Cerebellar cortex (tissue), 1 donor: ENCODE measurements around the gene PNPLA2.
A peak's percentile ranks its signal among the peaks of the same experiment; 100 is the strongest.

ENCODE experiments used
- DNase-seq: peaks from one replicate; pipeline ENCODE4 v3.0.0-alpha.2; 2015; ENCODE audit warnings: low spot score

PNPLA2 gene

DNA sequence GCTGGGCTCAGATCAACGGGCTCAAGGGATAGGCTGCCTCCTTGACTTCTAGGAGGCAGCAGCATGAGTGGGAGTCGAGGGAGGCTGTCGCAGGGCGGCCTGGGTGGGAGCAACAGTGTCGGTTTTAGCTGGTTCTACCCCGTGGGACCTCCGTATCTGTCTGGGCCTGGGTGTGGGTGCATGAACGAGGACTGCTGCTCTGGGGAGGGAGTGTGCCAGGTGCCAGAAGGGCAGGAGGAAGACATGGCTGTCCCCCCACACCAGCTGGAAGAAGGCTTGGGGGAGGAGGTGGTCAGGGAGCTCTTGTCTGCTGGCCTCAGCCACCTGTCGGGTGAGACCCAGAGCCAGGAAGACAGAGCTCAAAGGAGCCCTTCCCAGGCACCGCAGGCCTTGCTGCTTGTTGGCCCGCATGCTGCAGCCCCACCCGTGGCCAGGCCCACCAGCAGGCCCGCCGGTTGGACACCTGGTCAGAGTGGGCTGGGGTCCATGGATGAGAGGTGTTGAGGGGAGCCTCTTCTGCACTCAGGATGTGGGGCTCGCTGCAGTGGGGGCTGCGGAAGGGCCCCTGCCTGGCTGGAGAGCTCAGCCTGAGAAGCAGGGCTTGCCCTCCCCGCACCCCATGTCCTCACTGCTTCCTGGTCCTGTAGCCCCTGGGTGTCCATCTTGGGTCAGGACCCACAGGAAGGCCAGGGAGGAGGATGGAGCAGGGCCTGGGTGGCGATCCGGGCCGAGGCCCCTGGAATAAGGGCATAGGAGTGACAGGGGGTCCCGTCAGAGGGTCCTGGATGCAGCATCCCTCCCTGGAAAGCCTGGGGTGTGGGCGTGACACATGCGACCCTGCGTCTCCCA, 32.3 kb upstream of the PNPLA2 start:
- peak; percentile 65 for DNase-seq

DNA sequence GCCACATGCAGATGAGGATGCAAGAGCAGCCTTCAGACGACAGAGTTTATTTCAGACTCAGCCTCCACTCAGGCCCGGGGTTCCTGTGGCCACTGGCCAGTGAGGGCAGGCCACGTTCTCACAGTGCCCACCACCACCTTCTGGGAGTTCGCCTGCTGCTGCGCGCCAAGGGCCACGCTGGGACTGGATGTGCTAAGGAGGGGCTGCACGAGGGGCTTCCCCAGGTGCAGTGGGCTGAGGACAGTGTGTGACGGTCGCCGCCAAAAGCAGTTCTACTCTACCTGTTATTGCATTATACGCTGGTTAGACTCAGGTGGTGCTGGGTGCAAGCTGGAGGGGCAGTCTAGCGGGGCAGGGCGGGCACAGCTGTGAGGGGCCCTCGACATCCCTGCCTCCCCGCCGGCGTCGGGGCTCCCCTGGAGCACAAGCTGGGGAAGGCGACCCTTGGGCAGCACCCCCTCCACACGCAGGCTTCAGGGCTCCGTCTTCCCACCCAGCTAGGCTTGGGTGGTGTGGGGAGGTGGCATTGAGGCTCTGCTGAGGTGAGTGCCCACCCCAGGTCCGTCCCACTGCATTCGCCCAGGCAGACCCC, 31.5 kb upstream of the PNPLA2 start:
- no peak for DNase-seq

DNA sequence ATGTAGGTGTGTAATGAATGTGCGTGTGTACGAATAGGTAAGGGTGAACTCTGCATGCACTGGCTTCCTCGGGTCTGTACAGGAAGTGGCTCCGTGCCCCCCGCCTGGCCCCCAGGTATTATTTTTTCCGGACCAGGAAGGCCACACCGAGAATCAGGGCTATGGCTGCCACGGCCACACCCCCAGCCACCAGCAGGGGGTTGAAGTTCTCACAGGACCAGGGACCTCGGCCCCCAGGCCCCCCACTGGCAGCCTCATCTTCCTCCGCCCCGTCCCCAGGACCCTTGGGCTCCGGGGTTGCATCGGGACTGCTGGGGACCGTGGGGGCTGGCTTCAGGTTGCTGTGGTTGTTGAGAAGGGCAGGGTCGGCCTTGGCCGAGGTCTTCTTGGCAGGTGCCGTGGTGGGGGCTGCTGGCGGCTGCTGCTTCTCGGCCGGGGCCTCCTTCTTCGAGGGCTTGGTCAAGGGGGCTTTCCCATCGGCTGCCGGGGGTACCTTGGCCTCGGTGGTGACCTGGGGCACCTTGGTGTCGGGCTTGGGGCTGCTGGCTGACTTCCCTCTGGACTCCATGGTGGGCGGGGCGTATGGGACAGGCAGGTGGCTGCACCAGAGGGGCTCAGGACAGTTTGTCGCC, 30.6 kb upstream of the PNPLA2 start:
- DNase-seq: no peak

DNA sequence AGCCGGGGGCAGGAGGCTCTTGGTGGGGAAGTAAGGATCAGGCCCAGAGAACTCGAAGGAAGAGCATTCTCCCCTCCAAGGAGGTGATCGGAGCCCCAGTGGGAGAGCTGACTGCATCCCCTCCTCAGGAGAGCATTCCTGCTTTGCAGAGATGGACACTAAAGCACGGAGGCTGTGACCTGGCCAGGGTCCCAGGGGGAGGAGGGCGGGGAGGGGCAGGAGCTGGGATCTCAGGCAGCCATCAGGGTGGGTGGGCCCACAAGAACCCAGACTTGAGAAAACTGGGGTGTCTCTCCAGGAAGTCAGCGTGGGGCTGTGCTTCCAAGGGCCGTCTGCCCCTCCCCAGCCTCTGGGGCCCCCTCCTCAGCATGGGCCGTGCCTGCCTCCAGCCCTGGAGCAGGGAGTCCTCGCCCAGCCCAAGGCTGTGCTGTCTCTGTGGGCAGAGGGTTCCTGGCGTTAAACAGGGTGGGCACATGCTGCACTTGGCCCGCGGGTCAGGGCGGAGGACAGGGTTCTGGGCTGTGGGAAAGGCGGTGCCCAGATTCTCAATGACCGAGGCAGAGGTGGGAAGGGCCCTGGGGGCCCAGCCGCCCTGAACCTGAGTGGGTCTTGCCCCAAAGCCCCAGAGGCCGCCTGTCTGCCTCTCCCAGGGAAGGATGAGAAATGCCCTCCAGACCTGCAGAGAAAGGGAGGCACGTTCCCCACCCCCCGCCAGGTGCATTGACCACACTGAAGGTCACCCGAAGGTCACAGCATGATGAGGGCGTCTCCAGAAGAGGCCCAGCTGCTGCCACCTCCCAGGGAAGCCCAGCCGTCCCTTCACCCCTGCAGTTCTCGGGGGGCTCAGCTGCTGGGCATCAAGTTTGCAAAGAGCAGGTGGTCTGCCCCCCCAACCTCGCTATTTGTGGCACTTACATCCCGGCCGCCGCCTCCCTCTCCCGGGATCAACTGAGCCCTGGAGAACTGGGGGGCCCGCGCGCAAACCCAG, 29.5 kb upstream of the PNPLA2 start:
- no peak for DNase-seq

DNA sequence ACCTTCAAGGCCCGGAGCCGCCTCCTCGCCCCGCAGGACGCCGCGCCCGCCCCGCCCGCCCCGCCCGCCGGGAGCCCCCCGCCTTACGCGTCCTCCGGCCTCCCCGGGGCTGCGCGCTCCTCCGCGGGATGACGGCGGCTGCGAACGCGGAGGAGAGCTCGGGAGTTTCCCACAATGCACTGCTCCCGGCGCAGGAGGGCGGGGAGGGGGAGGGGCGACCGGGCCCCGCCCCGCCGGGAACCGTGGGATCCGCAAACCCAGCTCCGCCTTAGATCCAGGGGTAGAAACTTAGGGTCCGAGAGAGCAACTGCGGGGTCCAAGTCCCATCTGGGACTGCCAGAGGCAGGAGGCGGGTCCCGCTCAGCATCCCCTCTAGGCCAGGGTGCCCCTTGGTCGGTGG, 28.8 kb upstream of the PNPLA2 start, which contains the start of gene CEND1:
Gene CEND1, minus strand, starts transcription at position 148 of the 400 bp plus-strand sequence. CDS start 1,514 bp downstream, outside the sequence.
- DNase-seq: peak; percentile 71

DNA sequence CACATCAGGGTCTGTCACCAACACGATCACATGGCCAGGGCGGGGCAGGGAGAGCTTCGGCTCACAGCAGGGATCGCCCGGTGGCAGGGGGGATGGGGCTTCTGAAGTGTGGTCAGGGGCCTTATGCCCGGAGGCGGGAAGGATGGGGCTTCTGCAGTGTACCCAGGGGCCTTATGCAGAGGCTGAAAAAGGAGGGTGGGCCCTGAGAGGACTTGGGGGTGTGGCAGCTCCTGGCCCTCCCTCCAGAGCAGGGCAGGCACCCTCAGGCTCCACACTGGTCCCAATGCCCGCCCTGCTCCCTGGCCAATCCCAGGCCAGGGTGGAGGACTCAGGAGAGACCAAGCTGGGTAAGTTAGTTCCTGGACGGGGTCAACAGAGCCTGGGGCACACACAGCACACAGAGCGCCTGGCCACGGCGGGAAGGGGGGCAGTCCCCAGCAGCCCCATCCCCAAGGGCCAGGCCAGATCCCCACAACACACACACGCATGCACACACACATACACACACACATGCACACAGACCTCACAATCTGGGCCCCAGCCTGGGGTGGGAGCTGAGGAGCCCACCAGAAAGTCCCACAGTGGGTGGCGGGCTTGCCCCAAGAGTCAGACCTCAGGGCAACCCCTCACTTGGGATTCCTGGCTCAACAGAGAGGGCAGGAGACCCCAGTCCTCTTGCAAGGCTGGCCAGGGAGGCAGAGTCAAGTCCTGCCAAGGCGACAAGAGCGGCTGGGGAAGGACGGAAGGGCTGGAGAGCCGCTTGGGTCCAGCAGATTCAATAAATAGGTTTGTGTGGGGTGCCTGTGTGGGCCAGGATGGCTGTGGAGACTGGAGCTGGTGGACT, 27.8 kb upstream of the PNPLA2 start:
- DNase-seq: peak; percentile 80

DNA sequence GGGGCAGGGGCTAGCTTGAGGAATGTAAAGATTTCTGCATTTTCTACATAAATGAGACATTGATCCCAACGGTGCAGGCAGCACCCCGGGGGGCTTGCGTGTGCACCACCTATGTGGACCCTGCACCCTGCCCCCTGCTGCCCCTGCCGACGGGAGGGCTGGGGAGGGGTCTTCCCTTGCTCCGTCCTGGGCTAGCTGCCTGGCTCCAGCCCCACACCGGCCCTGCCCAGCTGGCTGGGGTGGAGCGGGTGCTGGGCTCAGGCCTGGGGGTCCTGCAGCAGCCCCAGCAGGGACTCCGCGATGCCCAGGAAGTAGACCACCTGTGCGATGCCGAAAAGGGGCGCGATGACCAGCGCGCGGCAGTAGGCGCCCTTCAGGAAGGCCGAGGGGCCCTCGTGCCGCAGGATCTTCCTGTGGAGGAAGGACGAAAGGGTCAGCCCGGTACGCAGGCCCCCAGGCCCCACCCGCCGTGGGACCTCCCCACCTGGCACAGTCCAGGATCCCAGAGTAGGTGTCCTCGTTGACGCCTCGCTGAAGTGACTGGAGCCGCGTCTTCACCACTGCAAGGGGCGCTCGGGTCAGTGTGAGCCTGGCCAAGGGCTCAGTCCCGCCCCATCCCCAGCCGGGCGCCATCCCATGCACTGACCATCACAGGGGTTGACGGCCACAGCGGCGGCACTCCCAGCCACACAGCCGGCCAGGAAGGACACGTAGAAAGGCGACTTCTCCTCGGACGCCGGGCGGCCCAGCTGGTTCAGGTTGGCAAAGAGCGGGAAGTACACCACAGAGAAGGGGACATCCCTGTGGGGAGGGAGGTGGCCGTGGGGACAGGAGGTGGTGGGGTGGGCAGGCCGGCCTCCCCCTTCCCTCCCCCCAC, 26.8 kb upstream of the PNPLA2 start:
- no peak for DNase-seq

DNA sequence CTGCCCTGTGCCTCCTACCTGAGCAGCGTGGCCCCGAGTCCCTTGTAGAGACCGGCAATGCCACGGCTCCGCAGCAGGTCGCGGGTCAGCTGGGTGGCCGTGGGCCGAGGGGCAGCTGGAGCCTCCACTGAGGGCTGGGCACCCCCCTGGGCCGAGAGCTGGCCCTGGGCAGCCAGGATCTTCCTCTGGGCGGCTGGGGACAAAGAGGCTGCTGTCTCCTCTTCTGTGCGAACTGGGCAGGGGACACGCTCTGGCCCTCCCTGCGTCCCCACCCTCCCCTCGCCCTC, 26.2 kb upstream of the PNPLA2 start:
- DNase-seq: no peak

DNA sequence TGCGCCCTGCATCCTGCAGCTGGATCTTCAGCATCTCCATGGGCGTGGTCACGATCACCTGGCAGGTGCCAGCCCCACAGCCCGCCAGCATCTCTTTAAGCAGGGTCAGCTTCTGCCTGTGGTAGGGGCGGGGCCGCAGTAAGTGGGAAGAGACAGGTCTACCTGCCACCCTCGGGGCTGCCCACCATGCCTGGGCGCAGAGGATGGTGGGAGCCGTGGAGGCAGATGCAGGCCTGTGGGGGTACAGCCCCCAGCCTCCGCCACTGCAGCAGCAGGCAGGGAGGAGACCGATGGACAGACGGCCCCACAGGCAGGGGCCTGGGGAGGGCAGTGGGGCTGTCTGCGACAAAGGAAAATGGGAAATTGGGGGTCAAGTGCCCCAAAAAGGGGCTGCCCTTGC, 25.8 kb upstream of the PNPLA2 start:
- DNase-seq: no peak

DNA sequence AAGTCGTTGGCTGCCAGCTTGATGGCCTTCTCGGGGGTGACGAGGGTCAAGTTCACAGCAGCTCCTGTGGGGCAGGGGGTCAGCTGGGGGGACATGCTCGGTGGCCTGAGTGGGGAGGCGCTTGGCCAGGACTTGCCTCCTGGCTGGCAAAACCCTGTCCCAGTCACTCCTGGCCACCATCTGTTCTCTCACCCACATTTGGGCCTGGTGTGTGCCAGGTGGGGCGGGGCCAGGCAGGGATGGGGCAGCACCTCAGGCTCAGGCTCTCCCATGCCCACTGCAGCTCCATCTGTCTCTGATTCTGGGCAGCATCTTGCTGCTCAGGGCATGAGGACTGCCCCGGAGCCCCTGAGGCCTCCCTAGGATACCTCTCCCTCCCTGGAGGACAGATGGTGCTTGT, 25.2 kb upstream of the PNPLA2 start:
- peak; percentile 95 for DNase-seq

DNA sequence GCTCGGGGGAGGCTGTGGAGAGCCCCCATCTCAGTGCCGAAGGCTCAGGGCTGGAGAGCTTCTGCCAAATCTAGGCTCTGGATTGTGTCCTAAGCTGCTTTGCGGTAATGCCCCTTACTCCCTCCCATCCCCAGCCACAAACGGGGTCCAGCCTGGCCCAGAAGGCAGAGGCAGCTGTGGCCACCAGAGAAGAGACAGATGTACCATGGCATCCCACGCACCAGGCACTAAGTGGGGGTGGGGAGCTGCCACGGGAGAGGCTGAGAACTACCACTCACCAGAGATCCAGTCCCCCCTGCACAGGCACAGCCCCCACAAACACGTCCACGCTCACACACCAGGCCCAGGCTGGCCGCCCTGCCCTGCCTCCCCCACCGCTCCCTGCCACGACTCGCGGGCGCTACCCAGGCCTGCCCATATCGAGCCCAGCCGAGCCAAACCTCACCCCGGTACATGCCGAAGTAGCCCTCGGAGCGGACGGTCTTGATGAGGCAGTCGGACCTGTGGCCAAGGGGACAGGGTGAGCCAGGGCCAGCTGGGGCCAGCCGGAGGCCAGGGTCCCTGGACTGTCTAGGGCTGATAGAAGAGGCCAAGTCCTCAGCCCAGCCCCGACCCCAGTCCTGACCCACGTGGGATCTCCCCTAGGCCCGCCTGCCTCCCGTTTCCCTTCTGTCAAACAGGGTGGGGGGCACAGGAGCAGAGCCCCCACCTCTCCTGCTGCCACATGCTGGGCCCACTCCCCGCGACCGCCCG, 24.5 kb upstream of the PNPLA2 start:
- no peak for DNase-seq

DNA sequence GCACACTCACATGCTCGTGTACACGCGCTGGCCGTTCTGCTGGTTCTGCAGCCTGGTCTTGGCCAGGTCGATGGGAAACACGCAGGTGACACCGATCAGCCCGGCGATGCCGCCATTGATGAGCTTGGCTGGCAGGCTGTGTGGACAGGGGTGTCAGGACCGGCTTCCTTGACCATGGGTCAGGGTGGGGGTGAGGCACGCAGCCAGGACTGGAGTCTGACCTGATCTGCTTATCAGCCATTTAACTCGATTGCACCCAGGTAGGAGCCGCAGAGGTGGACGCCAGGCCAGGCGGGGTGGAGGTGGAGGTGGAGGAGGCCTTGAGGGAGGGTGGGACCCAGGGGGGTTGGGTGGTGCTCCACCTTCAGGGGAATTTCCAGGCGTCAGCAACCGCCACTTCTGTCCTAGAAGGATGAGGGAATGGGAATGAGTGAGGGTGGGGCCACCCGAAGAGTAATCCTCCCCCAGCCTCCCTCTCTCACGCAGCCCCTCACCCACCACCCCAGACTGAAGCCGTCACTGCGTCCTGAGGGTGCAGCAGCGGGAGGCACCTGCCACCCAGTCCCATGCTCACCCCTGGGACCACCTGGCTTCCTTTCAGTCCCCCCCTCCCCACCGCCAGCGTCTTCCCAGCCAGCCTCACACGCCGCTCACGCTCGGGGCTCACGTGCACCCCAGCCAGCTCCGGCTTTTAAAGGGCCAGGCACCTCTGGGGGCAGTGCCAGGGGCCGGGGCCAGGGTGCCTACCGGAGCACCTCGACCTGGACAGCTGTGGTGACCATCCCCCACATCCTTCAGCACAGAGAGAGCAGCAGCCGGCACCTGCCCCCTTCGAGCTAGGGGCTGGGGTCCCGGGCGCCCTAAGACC, 23.7 kb upstream of the PNPLA2 start:
- peak; percentile 65 for DNase-seq

DNA sequence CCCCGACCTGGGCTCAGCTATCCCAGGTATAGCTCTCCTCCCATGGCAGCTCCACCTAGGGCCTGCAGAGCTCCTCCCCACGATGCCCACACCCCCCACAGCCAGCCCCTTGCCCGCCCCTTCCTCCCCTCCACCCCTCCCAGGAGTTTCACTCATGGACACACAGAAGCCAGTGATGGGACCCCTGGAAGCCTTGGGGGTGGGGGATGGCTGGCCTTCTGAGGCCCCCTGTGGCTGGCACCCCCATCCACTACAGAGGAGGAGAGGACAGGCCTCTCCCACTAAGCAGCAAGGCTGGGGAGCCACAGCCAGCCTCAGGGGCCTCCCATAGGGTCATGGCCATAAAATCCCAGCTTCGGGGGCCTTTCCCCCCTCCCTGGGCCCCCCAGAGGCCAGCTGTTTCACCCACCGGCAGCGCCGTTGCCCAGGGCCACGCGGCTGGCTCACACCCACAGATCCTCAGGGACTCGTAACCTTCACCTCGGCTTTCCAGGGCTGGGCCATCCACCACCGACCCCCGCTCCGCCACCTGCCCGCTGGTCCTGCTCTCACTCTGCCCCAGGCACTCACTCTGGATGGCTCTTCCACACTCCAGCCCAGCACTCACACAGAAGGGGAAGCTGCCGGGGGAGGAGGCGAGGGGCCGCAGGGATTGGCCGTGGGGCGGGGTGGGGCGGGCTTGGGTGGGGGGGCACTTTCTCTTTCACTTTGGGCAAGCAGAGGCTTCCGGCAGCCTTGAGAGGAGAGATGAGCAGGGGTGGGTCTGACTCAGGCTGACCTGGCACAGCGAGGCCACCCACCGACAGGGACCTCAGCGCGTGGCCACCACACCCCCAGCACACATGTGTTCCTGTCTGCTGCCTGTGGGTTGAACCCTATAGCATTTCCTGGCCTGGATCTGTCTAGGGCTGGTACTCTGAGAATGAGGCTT, 22.8 kb upstream of the PNPLA2 start:
- DNase-seq: peak; percentile 58

DNA sequence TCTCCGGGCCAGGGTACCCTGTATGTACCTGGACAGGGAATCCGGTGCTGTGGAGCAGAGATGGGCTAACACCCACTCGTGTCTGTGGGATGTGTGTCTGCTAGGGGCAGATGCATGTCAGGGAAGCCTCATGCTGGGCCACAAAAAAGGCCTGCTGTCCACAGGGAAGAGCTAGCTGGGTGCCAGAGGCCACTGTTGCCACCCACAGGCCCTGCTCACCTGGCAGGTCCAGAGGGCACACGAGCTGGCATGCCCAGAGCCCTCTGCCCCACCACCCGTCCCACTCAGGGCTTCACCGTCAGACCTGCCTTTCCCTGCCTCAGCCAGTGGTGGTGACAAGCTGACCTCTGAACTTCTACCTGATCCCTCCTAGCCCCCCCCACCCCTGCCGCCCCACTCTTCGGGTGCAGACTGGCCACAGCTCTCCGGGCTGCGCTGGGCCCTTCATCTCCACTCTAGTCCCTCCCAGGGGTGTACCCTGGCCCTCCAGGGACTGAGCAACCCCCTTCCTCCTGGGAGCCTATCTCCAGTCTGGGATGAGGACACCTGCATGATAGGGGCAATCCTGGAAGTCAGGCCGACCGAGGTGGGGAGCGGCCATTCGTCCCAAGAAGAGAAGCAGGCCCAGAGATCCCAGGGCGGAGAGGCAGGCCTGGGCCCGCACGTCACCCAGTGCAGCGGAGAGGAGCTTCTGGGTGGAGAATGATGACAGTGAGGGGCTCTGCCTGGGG, 22.0 kb upstream of the PNPLA2 start:
- DNase-seq: no peak

DNA sequence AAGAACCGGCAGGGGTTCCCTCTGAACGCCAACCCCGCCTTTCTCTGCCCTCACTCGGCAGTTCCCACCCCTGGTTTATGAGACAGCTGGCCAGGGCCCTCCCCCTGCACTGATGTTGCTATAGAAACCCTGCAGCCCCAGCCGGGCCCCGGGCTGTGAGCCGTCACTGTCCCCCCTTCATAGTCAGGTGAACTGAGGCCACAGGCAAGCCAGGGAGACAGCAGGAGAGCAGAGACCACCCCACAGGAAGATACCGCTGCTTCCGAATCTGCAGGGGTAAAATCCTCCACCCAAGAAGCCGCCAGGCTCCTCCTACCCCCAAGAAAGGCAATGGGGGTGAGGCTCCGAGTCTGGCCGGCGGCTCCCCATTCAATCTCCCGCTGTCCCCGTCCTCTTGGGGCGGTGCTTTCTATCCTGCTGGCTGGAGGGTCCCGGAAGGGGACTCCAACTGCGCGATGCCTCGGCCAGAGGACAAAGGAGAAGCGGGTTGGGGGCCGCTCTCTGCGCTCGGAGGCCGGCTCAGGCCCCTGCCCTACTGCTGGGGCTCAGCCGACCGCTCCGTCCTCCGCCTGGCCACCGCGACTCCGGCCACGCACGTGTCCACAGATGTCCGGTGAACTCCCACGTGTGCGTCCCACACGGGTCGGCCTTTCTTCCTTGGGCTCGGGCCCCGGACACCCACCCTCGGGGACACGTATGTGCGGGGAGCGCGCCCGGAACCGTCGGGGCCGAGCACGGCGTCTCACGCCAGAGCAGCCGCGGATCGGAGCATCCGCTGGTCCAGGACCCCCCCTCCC, 21.2 kb upstream of the PNPLA2 start:
- peak; percentile 70 for DNase-seq
